SIG-M5 (cell line): Measurements from ENCODE around the gene TMEM181.
"Not testable (repeated sequence)": the region's sequence is repeated elsewhere in the genome, so short reads cannot be mapped to it uniquely, and the experiment has no call there.

Source experiments
- DNase-seq: peaks from one replicate; lab custom pipeline; 2025; lab: John Stamatoyannopoulos, UW

The TMEM181 gene, protein sequence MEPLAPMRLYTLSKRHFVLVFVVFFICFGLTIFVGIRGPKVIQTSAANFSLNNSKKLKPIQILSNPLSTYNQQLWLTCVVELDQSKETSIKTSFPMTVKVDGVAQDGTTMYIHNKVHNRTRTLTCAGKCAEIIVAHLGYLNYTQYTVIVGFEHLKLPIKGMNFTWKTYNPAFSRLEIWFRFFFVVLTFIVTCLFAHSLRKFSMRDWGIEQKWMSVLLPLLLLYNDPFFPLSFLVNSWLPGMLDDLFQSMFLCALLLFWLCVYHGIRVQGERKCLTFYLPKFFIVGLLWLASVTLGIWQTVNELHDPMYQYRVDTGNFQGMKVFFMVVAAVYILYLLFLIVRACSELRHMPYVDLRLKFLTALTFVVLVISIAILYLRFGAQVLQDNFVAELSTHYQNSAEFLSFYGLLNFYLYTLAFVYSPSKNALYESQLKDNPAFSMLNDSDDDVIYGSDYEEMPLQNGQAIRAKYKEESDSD

DNA sequence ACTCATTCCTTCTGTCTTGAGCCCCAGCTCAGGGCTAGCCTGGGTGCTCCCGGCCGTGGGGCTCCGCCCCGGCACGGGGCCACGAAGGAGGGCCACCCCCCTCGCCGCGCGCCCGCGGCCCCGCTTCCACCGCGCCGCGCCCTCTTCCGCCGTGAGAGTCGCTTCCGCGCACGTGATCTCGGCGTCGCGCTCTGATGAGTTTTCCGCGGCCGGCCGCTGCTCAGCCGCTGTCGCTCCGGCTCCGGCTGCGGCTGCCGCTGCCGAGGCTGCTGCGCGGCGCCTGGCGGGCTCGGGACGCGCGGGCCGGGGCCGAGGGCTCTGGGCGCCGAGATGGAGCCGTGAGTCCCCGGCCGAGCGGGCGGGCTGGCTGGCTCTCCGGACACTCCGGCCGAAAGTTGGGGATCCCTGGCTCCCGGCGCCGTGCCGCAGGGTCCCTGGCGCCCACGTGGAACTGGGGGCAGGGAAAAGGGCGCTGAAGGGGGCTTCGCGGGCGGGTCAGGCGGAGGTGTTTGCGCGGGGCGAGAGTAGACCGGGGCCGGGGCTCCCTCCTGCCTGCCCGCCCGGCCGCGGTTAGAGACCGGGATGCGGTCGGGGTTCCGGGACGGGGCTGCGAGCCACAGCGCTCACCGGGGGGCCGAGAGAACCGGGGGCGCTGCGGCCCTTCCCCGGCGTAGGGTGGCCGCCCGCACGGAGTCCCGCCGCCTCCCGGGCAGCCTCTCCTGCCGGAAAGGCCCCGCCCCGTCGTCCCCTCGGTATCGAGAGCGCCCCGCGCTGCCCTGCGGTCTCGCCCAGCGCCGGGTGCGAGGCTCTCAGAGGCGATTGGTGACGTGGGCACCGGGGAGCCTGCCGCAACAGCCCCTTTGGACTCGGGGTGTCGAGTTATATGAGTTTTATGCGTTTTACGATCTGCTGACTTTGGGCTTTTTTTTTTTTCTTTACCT is at the start of gene TMEM181:
Gene TMEM181 (plus strand): TSS at position 197 of the 941 bp plus-strand sequence. CDS start 134 bp downstream, at position 331.
- no peak for DNase-seq

DNA sequence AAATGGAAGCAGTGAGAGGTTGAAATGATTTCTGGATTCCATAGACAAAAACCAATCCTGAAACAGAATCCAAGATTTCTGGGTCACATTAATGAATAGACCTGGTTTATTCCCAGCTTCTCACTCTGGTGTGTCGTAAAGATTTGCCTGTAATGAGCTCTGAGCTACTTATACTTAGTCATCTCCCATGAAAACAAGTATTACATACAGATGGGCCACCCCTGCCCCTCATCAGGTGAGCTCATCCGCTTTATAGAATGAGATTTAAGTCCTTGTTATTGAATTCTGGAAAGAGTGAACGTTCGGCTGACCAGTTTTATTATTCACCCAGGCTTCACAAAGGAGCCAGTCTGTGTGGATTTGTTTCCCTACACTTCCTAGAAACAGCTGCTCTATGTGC is 47.1 kb upstream of the TMEM181 start:
- DNase-seq, result no peak

DNA sequence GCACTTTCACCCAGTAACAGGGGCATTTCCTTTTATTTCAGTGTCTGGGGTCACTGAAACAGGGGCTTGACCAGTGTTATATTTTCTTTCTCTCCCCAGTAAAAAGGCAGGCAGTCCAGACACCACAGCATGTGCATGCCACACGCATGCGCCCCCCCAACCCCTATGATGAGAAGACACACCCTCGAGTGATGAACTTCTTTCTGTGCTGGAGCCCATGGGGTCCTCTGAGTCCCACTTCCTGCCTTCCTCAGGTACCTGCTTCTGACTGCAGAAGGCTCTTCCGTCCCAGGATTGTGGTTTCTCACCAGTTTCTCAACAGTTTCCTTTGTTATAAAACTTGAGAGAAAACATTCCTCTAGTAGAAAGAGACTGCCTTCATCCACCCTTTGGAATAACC is 45.7 kb upstream of the TMEM181 start:
- no peak for DNase-seq

DNA sequence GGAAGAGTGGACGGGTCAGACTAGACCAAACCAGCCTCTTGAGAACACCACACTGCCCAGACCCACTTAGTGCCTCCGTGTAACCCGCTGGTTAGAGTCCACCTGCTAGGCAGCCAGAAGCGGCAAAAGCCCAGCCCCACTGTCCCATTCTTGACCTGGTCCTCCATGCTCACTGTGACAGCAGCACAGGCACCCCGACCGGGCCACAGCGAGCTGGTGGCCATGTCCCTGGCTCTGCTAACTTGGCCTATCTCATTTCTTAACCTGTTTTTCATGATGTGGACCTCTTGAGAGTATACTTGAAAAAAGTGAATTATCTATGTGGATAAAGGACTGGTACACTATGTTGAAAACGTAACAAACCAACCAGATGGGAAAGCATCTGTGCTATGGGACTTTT is 44.9 kb upstream of the TMEM181 start:
- no peak for DNase-seq

DNA sequence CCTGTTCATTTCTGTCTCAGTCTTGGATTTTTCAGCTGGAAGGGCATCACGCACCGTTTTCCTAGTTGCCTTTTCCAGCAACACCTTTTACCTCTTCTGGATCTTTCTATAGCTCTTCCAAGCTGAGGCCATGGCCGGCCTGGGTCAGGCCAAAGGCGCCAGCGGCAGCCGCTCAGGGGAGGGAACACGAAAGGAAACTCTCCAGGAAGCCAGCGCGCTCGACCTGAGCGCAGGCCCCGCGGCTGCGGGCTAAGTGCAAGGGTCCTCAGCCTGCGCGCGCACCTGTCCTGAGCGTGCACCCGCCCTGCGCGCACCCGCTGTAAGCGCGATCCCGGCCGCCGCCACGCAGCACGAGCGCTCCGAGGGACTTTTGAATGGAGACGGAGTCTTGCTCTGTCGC is 43.8 kb upstream of the TMEM181 start:
- DNase-seq, result no peak

DNA sequence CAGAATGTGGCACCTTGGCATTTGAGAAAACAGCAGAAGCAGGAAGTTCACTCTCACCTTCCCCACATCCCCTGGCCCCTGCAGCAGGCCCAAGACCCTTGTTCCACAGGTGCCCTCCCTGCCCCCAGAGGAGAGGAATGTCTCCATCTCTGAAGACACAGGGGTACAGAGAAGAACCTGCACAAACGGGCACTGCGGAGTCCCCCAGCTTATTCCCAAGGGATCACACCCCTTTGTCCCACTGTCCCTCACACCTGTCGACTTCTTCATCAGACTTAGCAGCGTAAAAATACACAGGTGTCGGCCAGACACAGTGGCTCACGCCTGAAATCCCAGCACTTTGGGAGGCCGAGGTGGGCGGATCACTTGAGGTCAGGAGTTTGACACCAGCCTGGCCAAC is 42.9 kb upstream of the TMEM181 start:
- no peak for DNase-seq

DNA sequence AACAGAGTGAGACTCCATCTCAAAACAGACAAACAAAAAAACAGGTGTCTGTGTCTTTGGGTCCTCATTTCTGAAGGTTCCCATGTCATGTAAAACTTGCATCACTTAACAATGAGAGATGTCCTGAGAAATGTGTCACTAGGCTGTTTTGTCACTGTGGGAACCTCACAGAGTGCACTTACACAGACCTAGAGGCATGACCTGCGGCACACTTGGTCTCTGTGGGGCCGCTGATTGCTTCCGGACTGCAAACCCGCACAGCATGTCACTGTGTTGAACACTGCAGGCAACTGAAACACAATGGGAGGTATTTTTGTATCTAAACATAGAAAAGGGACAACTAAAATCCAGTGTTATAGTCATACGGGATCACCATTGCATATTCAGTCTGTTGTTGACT is 42.3 kb upstream of the TMEM181 start:
- DNase-seq, result no peak

DNA sequence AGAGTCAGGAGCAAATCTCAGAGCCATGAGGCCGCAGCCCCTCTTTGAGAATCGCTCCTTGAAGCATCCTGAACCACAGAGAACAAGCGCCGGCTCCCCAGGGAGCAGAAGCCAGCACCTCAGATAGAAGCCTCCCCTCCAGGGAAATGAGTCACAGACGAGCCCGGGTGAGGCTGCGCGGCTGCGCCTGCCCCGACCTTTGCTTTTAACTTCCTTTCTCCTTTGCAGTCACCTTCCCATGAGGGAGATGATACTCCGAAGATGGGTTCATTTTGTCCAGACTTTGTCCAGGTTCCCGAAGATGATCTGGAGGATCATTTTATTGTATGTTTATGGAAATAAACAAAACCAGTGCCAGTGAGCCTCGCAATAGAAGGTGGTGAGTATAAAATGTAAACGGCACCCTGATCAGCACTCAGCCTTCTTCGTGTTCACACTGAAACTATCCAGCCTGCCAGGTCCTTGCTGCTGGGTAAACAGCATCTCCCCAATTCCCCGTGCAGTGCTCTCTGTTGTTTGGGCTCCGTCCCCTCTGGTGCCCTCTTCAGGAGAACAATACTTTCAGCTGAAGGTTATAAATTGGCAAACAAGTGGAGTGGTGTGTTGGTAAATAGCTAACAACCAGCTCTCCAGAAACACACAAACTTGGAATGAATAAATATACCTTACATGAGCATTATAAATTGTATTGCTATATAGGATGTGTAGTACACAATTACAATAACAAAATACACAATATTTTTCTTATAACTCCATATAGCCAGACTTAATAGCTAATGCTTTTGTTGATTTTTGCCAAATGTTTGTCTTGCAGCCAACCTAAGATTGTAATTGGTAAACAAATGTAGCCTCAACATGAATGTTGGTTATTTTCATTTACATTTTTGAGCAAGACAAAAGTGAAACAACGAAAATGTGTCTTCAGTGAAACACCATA is 41.4 kb upstream of the TMEM181 start:
- no peak for DNase-seq

DNA sequence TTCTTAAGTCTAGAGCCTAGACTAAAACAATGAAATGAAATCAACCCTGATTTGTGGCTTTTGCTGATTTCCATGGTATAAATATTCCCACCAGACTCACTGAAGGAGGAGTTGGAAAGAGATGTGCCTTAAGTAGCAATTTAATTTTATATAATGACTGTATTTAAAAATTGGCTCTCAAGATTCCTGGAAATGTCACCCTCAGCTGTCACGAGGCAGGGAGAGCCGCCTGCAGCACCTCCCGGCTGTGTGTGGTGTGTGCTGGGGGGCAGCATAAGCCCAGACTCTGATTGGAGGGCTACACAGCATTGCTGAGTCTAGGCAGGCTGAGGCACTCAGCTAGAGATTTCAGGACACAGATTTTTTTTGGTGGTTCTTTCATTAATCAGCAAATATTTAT is 40.6 kb upstream of the TMEM181 start:
- no peak for DNase-seq

DNA sequence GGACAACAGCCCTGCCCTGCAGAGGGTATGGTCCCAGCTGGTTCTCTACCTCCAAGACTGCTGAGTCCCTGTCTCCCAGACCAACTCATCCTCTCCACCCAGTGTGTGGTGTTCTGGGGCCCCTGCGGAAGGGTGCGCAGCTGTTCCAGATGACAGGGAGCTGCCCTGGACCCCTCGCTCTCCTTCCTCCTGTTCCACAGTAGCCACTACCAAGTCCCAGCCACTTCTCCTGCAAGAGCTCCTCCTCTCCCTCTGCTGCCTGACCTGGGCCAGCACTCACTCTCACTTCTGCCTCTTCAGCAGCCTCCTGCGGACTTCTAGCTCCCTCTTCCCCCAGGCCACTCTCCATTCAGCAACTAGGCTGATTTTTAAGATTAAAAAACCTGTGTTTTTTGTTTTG is 40.1 kb upstream of the TMEM181 start:
- no peak for DNase-seq

DNA sequence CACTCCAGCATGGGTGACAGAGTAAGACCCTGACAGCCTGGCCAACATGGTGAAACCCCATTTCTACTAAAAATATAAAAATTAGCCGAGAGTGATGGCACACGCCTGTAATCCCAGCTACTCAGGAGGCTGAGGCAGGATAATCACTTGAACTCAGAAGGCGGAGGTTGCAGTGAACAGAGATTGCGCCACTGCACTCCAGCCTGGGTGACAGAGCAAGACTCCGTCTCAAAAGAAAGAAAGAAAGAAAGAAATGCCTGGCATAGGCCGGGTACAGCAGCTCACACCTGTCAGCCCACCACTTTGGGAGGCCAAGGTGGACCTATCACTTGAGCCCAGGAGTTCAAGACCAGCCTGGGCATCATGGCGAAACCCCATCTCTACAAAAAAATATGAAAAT is 38.9 kb upstream of the TMEM181 start:
- not testable (repeated sequence) for DNase-seq

DNA sequence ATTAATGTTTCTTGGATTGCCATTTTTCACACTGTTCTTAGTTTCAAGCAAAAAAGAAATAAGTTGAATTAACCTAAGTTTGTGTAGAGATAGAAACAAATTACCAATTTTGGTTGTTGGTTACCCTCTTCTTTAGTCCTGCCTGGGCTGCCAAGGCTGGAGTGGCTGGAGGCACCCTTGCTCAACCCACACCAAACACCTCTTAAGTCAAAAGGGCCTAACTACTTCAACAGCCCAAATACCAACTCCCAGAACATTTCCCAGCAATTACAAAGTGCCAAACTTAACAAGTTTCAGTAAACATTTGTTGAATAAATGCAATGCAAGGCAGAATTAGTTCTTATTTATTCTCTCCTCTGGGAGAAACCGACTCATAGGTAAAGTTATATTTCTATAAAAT is 38.1 kb upstream of the TMEM181 start:
- DNase-seq, result no peak

DNA sequence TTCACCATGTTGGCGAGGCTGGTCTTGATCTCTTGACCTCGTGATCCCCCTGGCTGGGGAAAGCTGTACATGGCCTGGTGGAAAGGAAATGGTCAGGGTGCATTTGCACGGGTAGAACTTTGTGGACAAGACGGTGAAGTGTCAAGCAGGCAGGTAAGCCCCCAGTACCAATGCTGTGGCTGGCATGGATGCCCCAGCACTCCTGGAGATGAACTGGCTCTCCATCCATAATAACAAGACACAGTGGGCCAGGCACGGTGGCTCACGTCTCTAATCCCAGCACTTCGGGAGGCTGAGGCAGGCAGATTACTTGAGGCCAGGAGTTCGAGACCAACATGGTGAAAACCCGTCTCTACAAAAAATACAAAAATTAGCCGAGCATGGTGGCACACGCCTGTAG is 37.3 kb upstream of the TMEM181 start:
- no peak for DNase-seq

DNA sequence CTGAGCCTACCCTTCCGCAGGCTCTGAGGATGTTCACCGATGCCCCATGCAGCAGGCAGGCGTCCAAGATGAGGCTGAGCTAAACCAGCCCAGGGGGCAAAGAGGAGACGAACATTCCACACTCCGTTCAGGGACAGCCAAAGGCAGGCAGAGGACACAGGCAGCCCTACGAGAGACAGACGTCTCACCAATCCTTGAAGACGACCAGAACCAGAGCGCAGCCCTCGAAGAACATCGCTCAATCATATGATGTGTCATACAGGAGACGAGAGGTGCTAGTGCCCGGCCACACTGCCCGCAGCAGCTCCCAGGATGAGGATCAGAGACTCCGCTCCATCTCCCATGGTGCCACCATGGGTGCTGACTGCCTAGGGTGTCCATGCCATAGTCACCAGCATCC is 35.6 kb upstream of the TMEM181 start:
- no peak for DNase-seq

DNA sequence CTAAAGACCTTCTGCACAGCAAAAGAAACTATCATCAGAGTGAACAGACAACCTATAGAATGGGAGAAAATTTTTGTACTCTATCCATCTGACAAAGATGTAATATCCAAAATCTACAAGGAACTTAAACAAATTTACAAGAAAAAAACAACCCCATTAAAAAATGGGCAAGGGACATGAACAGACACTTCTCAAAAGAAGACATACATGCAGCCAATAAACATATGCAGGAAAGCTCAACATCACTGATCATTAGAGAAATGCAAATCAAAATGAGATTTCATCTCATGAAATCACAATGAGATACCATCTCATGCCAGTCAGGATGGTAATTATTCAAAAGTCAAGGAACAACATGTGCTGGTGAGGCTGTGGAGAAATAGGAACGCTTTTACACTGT is 32.0 kb upstream of the TMEM181 start:
- DNase-seq, result not testable (repeated sequence)

DNA sequence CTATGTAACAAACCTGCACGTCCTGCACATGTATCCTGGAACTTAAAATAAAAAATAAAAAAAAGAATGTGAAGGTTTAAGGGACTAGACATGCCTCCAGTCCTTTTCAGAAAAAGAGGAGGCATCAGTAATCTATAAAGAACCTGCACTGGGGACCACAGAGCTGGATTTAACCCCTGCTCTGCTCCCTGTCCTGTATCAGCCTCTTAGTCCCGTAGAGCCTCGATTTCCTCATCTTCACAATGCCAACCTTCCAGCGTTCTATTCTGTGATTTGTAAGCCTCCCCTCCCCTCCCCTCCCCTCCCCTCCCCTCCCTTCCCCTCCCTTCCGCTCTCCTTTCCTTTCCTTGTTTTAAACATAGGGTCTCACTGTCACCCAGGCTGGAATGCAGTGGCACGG is 31.1 kb upstream of the TMEM181 start:
- no peak for DNase-seq

DNA sequence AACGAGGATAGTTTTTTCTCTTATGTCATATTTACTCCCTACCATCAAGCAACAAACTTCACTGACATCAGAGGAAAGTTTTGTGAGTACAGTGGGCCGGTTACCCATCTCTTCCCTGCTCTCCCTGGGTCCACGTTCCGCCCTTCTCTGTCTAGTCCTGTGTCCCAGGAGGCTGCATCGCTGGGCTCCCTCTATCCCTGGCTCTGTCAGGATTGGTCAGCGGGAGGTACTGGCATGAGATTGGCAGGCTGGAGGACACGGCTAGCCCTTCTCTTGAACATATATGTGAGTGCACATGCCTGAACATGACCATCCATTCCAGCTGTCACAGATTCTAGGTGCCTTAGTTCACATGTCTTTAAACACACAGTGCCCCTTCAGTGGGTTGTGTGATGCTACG is 30.3 kb upstream of the TMEM181 start:
- no peak for DNase-seq

DNA sequence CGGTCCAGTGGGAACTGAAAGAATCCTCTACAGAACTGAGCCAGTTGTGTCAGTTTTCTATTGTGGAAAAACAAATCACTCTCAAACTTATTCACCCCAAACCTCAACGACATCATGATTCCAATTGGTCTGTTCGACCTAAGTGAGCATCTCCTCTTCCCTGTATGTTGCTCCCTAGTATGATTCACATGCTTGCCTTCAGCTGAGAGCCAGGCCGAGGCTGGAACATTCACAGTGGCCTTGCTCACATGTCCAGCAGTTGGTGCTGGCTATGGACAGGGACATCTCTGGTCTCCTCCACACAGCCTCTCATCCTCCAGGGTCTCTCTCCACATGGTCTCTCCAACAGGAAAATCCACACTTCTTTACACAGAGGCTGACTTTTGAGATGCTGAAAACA is 28.3 kb upstream of the TMEM181 start:
- DNase-seq, result no peak

DNA sequence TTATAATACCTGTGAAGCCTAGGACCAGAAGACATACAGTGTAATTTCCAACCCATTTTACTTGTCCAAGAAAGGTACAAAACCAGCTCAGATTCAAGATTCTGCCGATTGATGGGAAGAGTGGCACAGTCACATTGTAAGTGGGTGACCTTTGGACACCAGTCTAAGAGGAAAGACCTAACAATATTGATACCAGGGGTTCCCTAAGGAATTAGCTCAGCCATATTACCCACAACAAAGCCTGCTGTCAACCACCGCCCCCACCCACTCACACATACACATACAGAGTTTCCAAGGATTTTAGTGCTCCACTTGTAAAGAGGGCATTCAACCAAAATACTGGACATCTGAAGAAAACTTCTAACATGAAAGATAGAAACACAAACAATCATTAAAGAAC is 27.9 kb upstream of the TMEM181 start:
- no peak for DNase-seq

DNA sequence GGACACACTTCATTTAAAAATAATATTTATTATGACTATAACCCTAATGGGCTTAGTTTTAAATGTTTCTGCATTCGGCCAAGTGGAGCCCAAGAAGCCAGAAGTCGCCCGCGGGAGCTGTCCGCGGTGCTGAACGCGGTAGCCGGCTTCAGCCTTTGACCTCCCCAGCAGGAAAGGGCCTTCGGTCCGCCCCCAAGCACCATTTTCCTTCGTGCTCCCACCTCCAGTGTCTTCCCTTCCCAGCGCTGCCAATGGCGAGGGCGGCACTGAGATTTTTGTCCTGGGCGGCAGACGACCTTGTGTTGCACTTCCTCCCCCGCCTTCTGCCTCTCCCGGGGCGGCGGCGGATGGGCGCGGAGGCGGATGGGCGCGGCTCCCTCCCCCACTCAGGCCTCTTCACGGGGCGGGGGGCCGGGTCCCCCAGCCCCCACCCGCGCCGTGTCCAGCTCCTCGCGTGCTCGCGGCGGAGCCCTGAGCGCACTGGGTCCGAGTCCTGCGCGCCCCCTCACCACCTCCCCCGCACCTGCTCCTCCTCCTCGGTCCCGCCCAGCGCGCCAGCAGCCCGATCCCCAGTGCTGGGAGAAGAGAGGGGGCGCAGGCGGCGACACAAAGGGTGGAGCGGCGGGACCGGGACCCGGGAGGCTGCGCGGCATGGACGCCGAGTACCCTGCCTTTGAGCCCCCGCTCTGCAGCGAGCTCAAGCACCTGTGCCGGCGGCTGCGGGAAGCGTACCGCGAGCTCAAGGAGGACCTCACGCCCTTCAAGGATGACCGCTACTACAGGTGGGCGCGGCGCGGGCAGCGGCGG is 23.6 kb upstream of the TMEM181 start:
- DNase-seq, result no peak
